Myometrial cell (primary cell): ENCODE results near the gene ZNF500. TPM values are rescaled to one million over a fixed set of nuclear protein-coding genes. Genes with fewer than 3 reads are reported as not detected.

ENCODE experiments used
- total RNA-seq: library from RNA; depleted of rRNA; stranded (reverse); fragments of >200 nt; gene quantifications from 2 replicates; pipeline ENCODE4 v1.2.3, GENCODE V29; 2015

Gene ZNF500
- 8.6 and 10.3 TPM in 2 replicates for total RNA-seq

DNA sequence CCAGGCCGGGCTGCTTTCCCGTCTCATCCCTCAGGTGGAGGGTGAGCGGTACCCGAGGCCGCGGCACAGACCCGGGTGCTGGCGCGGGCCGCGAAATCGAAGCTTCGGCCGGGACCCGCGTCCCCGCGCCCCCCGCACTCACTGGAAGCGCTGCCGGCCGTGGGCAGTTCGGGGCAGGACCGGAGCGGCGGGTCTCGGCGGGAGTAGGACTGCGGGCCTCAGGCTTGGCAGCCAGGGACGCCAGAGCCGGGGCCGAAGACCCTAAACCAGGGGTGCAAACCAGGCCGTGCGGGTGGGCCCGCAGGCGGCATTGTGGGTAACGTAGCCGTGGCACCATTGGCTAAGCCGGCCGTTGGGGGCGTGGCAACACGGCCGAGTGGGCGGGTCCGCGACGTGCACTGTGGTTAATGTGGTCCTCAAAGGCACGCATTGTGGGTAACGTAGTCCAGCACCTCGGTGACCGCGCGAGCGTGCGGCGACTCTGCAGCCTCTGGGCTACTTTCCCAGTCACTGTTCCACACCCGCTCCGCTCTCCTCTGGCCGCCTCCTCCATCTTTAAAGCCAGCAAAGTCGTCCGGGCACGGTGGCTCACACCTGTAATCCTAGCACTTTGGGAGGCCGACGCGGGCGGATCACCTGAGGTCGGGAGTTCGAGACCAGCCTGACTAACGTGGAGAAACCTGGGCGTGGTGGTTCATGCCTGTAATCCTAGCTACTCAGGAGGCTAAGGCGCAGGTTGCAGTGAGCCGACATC is at the start of gene ZNF500:
Gene ZNF500, minus strand, starts transcription at position 288 of the 754 bp plus-strand sequence. CDS start 1,184 bp downstream, outside the sequence.

DNA sequence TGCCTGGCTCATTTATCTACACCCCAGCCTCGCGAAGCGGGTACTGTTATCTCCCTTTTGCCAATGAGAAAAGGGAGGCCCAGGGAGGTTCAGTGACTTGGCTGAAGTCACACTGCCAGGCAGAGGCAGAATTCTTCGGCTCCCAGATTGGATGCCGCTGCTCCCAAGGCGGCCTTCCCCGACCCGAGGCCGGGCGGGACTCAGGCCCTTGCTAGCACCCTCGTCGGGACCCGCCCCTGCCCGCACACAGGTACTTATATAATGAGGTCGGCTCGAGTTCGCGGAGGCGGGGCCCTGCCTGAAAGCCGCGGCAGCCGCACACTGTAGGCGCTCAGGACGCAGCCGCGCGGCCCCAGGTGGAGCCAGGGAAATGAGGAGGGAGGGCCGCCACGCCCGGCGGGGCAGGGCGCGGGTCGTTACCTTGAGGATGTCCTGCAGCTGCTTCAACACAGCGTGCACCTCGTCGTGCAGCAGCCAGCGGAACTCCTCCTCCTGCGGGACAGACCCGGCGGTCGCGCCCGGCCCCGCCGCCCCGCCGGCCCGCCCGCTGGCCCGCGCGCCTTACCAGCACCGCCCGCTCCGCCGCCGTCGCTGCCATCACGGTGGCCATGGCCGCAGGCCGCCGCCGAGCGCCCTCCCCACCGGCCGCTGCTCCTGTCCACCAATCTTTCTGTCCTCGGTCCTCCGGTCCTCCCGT is 35.1 kb upstream of the ZNF500 start, which contains the start of gene ROGDI:
Gene ROGDI, minus strand, starts transcription at position 672 of the 697 bp plus-strand sequence. Its CDS starts 62 bp downstream, at position 610.

DNA sequence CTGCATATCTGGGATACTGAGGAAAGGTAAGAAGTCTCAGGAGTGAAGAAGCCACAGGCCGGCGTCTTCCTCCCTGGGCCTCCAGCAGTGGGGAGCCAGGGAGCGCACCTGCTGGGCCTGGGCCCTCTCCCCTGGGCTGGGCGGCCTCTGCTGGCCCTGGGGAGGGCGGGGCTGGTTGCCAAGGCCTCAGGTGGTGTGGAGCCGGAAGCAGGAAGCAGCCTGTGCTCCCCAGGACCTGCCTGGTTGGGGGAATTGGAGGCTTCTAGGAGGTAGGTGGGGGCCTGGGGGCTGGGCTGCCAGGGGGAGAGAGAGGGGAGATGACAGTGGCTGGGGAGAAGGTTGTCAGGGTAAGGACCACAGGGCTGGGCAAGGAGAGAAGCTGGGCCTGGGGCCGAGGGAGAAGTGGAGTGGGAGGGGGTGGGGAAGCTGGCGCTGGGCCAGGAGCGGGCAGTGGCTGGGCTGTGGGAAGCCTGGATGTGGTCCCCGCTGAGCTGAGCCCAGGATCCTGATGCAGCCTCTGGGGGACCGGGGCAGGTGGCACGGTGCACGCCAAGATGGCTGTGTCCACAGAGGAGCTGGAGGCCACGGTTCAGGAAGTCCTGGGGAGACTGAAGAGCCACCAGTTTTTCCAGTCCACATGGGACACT is 28.3 kb upstream of the ZNF500 start, which contains the start of gene SMIM22:
Gene SMIM22, plus strand, starts transcription at position 189 of the 647 bp plus-strand sequence. Its CDS starts 366 bp downstream, at position 555.

DNA sequence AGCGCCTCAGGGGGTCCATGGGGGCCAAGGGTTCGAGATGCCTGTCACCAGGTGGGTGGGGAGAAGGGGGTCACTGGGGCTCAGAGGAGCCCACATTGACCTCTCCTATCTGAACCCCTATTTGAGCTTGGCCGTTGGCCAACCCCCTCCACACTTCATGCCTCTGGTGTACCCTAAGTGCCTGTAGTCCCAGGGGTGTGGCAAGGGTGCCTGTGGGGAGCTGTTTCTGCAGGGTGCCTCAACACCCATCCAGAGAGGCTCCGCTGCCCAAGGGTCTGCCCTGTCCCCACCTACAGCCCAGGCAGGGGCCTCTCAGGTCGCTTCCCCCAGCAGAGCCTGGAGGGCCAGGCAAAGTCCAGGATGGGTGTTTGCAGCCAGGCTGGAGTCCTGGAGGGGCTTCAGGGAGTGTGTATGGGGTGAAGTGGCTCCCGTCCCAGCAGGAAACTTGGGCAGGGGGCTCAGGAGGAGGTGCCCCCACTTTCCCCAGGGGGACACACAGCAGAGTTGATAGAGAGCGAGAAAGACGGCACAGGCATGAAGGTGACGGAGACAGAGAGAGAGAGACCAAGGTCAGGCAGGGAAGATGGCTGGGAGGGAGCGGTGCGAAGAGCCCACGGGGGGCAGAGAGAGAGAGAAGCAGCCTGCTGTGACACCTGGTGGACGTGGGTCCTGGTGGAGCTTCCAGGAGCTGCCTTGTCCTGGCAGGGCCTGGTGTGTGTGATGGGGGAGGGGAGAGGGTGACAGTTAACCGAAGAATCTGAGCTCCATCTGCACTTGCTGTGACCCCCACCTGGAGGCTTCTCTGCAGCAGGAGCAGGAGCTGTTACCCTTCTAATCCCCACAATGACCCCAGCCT is 20.9 kb upstream of the ZNF500 start, which contains the start of gene SEPTIN12:
Gene SEPTIN12, minus strand, starts transcription at position 719 of the 856 bp plus-strand sequence. Its CDS starts 700 bp downstream, at position 19.

DNA sequence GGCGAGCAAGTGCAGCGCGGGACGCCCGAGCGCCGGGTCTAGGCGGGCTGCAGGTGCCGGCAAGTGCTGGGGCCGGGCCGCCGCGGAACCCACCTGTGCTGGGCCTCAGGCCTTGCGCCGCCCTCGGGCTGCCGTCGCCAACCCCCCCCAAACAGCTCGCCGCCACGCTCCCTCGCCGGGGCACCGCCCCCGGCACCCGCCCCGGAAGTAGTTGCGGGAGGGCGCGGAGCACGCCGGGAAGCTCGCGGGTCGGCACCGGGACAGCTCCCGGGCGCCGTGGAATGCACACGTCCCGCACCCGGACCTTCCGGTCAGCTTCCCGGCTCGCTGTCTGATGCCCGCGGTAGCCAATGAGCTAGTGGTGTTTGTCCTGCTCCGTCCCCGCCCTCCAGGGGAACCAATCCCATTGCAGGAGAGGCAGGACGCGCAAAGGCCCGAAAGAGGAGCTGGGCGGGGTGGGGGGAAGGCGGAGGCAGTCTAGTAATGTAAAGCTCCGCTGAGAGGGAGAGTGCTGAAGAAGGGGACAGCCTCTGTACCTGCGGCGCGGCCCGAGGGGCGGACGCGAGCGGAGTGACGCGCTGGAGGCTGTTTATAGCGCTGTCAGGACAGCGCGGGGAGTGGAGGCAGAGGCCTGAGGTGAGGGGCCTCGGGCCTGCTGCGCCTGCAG is 32.8 kb downstream of the ZNF500 start, which contains the start of the genes ANKS3 and DNAAF8:
Gene ANKS3, minus strand, starts transcription at position 209 of the 667 bp plus-strand sequence. CDS start 4,122 bp downstream, outside the sequence.
Gene DNAAF8, plus strand, starts transcription at position 475 of the 667 bp plus-strand sequence. CDS start 1,978 bp downstream, outside the sequence.

Other genes starting within 250 kb of the ZNF500 start
- 6.6 and 10.1 TPM in 2 replicates for gene CDIP1, start 228.4 kb downstream of the ZNF500 start, total RNA-seq
- not detected in 2 replicates for gene C16orf96, start 210.8 kb downstream of the ZNF500 start, total RNA-seq
- 2.3 and 6.0 TPM in 2 replicates for gene UBALD1, start 152.3 kb downstream of the ZNF500 start, total RNA-seq
- 31.4 and 37.7 TPM in 2 replicates for gene MGRN1, start 142.3 kb downstream of the ZNF500 start, total RNA-seq
- 42.5 and 43.0 TPM in 2 replicates for gene NUDT16L1, start 73.6 kb downstream of the ZNF500 start, total RNA-seq
- 5.7 and 17.3 TPM in 2 replicates for gene ANKS3, start 32.9 kb downstream of the ZNF500 start, total RNA-seq
- gene DNAAF8, start 32.6 kb downstream of the ZNF500 start, total RNA-seq: 0.35 and 2.6 TPM in 2 replicates
- gene SEPTIN12, start 21.2 kb upstream of the ZNF500 start, total RNA-seq: not detected in 2 replicates
- gene SMIM22, start 28.2 kb upstream of the ZNF500 start, total RNA-seq: not detected in 2 replicates
- 21.3 and 38.1 TPM in 2 replicates for gene ROGDI, start 35.5 kb upstream of the ZNF500 start, total RNA-seq
- gene GLYR1, start 80.1 kb upstream of the ZNF500 start, total RNA-seq: 32.8 and 33.2 TPM in 2 replicates
- gene UBN1, start 80.3 kb upstream of the ZNF500 start, total RNA-seq: 13.8 and 18.6 TPM in 2 replicates
- gene PPL, start 170.0 kb upstream of the ZNF500 start, total RNA-seq: under 0.01 and 0.18 TPM in 2 replicates
- 0.18 TPM in 1 of 2 replicates, not detected in the other for gene SEC14L5, start 191.2 kb upstream of the ZNF500 start, total RNA-seq